ENCODE measurements around the gene FAM174C.

The FAM174C gene
- 19.2 to 25.9 (median 19.5) reads per million in 3 donors for total RNA-seq

DNA sequence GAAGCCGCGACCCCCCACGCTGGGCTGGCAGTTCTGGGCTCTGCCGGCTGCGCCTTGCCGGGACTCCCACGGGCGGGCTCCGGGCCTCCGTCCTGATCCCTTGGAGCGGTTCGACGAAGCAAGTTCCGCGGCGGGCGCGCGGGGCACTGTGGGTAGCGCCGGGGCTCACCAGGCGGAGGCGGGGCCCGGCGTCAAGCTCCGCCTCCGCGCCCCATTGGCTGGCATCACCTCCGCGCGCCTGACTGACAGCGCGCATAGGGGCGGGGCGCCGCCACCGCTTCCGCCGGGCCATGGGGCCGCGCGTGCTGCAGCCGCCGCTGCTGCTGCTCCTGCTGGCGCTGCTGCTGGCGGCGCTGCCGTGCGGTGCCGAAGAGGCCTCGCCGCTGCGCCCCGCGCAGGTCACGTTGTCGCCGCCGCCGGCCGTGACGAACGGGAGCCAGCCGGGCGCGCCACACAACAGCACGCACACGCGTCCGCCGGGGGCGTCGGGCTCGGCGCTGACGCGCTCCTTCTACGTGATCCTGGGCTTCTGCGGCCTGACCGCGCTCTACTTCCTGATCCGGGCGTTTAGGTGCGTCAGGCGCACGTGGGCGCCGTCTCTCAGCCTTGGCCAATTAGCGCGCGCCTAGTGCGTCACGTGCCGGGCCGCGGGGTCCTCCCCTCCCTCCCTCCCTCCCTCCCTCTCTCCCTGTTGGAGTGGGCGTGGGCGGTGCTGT is at the start of gene FAM174C:
Gene FAM174C (plus strand): TSS at position 271 of the 716 bp plus-strand sequence. CDS start 20 bp downstream, at position 291.
- peaks cover 50% of the 10 kb centered on the region for H3K4me1 ChIP-seq (ENCODE audit: control insufficient read depth, insufficient read depth, low read length, poor library complexity, severe bottlenecking)
- no peaks in the 10 kb centered on the region for H3K9me3 ChIP-seq (ENCODE audit: control insufficient read depth, low read length)
- H3K27ac ChIP-seq (ENCODE audit: insufficient read depth, low read length, poor library complexity, severe bottlenecking): peak within 1 kb of the TSS; percentile 86
- peaks cover 69% of the 10 kb centered on the region for H3K36me3 ChIP-seq (ENCODE audit: control insufficient read depth, insufficient read depth, low read length)
- peak; percentile 95 to 97 (median 96) for DNase-seq
- H3K27me3 ChIP-seq (replicated peaks; ENCODE audit: control insufficient read depth, insufficient read depth, low read length, poor library complexity, severe bottlenecking): no peaks in the 10 kb centered on the region
- H3K4me3 ChIP-seq (ENCODE audit: insufficient read depth, low read depth, low read length, poor library complexity, severe bottlenecking): peak within 1 kb of the TSS; percentile 52

DNA sequence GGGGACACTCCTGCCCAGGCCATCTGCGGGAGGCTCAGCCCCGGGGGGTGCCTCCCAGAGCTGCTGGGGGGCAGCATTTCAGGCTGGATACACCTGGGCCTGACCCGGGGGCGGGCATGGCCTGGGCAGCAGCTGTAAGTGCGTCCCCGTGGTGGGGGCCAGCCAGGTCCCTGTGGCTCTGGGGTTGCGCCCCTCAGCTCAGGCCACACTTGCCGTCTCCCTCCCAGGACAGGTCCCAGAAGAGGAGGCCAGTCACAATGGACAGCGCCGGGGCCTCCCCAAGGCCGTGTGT is 49.2 kb upstream of the FAM174C start:
- H3K27me3 ChIP-seq (replicated peaks; ENCODE audit: control insufficient read depth, insufficient read depth, low read length, poor library complexity, severe bottlenecking): no peaks in the 10 kb centered on the region
- H3K9me3 ChIP-seq (ENCODE audit: control insufficient read depth, low read length): no peaks in the 10 kb centered on the region
- peaks cover 46% of the 10 kb centered on the region for H3K36me3 ChIP-seq (ENCODE audit: control insufficient read depth, insufficient read depth, low read length)
- DNase-seq: no peak
- H3K4me1 ChIP-seq (ENCODE audit: control insufficient read depth, insufficient read depth, low read length, poor library complexity, severe bottlenecking): no peaks in the 10 kb centered on the region
- no peak overlapping the region for H3K4me3 ChIP-seq (ENCODE audit: insufficient read depth, low read depth, low read length, poor library complexity, severe bottlenecking)
- H3K27ac ChIP-seq (ENCODE audit: insufficient read depth, low read length, poor library complexity, severe bottlenecking): no peak overlapping the region

DNA sequence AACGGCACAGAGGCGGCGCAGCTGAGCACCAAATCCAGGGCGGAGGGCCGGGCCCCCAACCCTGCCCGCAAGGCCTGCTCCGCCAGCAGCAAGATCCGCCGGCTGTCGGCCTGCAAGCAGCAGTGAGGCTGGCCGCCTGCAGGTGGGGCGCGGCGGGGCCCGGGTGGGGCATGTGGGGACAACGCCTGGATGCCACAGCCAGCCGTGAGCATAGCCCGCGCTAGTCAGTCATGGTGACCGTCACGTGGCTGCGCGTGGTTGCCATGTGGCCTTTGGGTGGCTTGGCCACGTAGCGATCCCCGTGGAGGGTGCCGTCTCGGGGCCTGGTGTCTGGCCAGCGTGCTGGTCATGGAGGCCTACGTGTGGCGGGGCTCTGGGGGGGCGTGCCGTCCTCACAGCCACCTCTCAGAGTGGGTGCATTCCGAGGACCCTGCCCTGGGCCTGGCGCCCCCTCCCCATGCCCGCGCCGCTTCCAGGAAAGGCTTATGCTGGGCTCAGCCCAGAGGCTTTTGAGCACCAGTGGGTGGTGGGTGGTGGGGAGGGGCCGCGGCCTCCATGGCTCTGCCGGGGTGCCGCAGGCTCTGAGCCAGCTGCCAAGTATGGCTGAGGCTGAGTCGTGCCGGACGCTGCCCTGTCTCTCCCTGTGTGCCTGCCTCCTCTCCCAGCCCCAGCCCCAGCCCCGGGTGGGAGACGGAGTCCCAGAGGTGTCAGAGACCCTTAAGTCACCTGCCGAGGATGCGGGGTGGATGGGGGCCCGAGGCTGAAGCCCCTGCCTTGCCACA is 48.6 kb upstream of the FAM174C start:
- Histone ChIP-seq H3K4me3 (ENCODE audit: insufficient read depth, low read depth, low read length, poor library complexity, severe bottlenecking) (no peak overlapping the region), H3K36me3 (ENCODE audit: control insufficient read depth, insufficient read depth, low read length) (peaks cover 41% of the 10 kb centered on the region), H3K27ac (ENCODE audit: insufficient read depth, low read length, poor library complexity, severe bottlenecking) (no peak overlapping the region), H3K4me1 (ENCODE audit: control insufficient read depth, insufficient read depth, low read length, poor library complexity, severe bottlenecking) (no peaks in the 10 kb centered on the region), H3K9me3 (ENCODE audit: control insufficient read depth, low read length) (no peaks in the 10 kb centered on the region), H3K27me3 (replicated peaks; ENCODE audit: control insufficient read depth, insufficient read depth, low read length, poor library complexity, severe bottlenecking) (no peaks in the 10 kb centered on the region)
- DNase-seq: no peak

DNA sequence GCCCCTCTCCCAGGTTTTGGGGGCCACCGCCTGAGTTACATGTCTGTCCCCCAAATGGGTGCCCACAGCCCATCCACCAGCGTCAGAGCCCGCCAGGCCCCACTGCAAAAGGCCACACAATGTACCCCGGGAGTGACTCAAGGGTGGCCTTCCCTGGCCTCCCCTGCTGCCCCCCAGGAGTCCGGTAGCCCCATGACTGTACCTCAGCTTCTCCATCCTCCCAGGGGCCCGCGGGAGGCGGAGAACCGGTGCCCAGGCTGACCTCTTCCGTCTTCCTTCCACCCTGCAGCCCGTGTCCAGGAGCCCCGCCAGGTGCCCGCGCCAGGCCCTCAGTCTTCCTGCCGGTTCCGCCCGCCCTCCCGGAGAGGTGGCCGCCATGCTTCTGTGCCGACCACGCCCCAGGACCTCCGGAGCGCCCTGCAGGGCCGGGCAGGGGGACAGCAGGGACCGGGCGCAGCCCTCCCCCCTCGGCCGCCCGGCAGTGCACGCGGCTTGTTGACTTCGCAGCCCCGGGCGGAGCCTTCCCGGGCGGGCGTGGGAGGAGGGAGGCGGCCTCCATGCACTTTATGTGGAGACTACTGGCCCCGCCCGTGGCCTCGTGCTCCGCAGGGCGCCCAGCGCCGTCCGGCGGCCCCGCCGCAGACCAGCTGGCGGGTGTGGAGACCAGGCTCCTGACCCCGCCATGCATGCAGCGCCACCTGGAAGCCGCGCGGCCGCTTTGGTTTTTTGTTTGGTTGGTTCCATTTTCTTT is 47.9 kb upstream of the FAM174C start:
- H3K36me3 ChIP-seq (ENCODE audit: control insufficient read depth, insufficient read depth, low read length): peaks cover 35% of the 10 kb centered on the region

DNA sequence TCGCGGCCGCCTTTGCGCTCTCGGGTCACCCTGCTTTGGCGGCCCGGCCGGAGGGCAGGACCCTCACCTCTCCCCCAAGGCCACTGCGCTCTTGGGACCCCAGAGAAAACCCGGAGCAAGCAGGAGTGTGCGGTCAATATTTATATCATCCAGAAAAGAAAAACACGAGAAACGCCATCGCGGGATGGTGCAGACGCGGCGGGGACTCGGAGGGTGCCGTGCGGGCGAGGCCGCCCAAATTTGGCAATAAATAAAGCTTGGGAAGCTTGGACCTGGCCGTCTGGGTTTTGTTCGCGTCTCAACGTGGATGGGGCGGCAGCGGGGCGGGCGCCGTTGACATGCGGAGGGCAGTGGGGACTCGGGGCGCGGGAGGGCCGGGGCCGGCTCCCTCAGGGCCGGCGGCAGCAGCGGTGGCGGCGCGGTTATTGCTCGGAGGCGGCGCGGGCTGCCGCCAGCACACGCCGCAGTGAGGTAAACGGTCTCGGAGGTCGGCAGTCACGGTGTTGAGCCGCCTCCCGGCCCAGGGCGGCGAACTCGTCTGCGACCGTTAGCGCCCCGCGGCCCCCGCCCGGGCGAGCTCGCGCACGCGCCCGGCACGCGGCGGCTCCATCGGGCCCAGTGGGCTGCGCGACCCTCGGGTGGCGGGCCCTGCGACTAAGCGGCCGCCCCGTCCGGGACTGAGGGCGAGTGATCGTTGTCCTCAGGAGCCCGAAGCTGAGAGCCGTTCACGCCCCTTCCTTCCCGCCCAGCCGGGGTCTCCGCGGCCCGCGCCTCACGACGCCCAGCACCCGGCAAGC is 47.0 kb upstream of the FAM174C start:
- Histone ChIP-seq H3K36me3 (ENCODE audit: control insufficient read depth, insufficient read depth, low read length) (peaks cover 26% of the 10 kb centered on the region), H3K4me1 (ENCODE audit: control insufficient read depth, insufficient read depth, low read length, poor library complexity, severe bottlenecking) (no peaks in the 10 kb centered on the region)

More for the DNA sequence above, 47.9 kb upstream of the FAM174C start:
- no peaks in the 10 kb centered on the region for H3K4me1 ChIP-seq (ENCODE audit: control insufficient read depth, insufficient read depth, low read length, poor library complexity, severe bottlenecking)
- no peaks in the 10 kb centered on the region for H3K27me3 ChIP-seq (replicated peaks; ENCODE audit: control insufficient read depth, insufficient read depth, low read length, poor library complexity, severe bottlenecking)
- DNase-seq: no peak
- H3K27ac ChIP-seq (ENCODE audit: insufficient read depth, low read length, poor library complexity, severe bottlenecking): no peak overlapping the region
- no peak overlapping the region for H3K4me3 ChIP-seq (ENCODE audit: insufficient read depth, low read depth, low read length, poor library complexity, severe bottlenecking)
- no peaks in the 10 kb centered on the region for H3K9me3 ChIP-seq (ENCODE audit: control insufficient read depth, low read length)

DNA sequence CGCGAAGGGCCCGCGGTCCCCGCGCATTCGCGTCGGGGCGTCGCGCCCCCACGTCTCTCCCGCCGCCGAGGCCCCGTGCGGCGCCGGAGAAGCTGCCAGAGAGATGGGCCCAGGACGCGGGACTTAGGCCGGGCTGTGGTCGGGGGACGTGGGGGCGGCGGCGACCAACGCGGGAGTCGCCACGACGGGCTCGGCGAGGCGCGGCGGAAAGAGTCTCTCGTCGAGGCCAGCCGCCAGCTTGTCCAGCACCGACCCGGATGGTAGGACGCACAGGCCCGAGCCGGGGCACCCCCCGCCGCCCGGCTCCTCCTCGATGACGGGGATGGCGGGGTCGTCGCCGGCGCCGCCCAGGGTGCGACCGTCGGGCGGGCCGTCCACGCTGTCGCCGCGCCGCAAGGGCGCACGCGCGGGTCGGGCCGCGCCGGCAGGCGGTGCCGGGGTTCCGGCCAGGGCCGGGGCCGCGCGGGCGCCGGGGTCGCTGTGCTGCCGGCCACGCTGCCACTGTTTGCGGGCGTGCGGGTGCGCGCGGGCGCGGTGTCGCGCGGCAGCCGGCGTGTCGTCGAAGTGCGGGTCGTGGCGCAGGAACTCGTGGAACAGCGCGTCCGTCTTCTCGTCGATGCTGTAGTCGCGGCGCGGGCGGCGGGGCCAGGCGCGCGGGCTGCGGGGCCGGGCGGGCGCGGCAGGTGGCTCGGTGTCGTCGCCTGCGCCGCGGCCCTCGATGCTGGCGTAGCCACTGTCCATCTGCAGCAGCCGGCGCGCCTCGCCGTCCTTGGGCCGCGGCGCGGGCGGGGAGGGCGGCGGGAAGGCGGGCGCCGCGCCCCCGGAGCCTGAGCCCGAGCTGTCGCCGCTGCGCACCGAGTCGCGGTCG is 46.0 kb upstream of the FAM174C start:
- Histone ChIP-seq H3K4me3 (ENCODE audit: insufficient read depth, low read depth, low read length, poor library complexity, severe bottlenecking) (no peak overlapping the region), H3K27me3 (replicated peaks; ENCODE audit: control insufficient read depth, insufficient read depth, low read length, poor library complexity, severe bottlenecking) (no peaks in the 10 kb centered on the region), H3K4me1 (ENCODE audit: control insufficient read depth, insufficient read depth, low read length, poor library complexity, severe bottlenecking) (no peaks in the 10 kb centered on the region), H3K36me3 (ENCODE audit: control insufficient read depth, insufficient read depth, low read length) (peaks cover 17% of the 10 kb centered on the region), H3K9me3 (ENCODE audit: control insufficient read depth, low read length) (no peaks in the 10 kb centered on the region), H3K27ac (ENCODE audit: insufficient read depth, low read length, poor library complexity, severe bottlenecking) (no peak overlapping the region)
- DNase-seq: no peak

More for the DNA sequence above, 47.0 kb upstream of the FAM174C start:
- no peaks in the 10 kb centered on the region for H3K27me3 ChIP-seq (replicated peaks; ENCODE audit: control insufficient read depth, insufficient read depth, low read length, poor library complexity, severe bottlenecking)
- H3K27ac ChIP-seq (ENCODE audit: insufficient read depth, low read length, poor library complexity, severe bottlenecking): no peak overlapping the region
- H3K9me3 ChIP-seq (ENCODE audit: control insufficient read depth, low read length): no peaks in the 10 kb centered on the region
- H3K4me3 ChIP-seq (ENCODE audit: insufficient read depth, low read depth, low read length, poor library complexity, severe bottlenecking): no peak overlapping the region
- DNase-seq: no peak

DNA sequence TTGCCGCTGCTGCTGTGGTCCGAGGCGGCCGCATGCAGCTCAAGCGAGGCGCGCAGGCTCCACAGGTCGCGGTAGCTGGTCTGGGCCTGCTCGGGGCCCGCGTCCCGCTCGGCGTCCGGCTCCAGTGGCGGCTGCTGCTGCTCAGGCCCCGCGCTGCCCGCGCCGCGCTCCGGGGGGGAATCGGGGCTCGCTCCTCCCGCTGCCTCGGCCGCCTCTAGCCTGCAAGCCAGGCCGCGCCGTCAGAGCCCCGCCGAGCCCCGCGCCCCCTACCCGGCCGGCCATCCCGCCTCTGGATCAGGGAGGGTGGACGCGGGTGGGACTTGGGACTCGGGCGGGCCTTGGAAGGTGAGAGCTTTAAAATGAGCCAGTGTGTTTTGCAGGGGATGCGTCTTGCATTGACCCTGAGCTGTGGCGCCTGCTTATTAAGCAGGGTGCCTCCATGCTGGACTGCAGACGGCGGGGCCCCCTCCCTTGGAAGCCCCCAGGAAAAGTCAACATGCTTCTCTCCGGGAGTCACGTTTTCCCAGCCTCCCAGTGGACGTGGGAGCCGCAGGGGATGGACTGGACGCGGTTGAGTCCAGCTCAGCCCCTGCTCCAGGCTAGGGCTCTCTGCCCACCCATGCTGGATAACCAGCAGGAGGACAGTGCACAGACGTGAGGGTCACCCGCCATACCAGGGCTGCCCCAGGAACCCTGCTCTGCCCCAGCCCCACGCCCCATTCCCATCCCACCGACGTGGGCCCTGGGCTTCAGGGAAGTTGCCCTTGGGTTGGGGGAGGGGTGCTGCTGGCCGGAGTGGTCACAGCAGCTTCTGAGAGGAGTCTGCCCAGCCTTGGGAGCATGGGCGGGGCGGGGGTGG is 45.2 kb upstream of the FAM174C start:
- H3K27ac ChIP-seq (ENCODE audit: insufficient read depth, low read length, poor library complexity, severe bottlenecking): no peak overlapping the region
- DNase-seq: no peak
- H3K9me3 ChIP-seq (ENCODE audit: control insufficient read depth, low read length): no peaks in the 10 kb centered on the region
- peaks cover 15% of the 10 kb centered on the region for H3K36me3 ChIP-seq (ENCODE audit: control insufficient read depth, insufficient read depth, low read length)
- no peaks in the 10 kb centered on the region for H3K27me3 ChIP-seq (replicated peaks; ENCODE audit: control insufficient read depth, insufficient read depth, low read length, poor library complexity, severe bottlenecking)
- no peak overlapping the region for H3K4me3 ChIP-seq (ENCODE audit: insufficient read depth, low read depth, low read length, poor library complexity, severe bottlenecking)
- no peaks in the 10 kb centered on the region for H3K4me1 ChIP-seq (ENCODE audit: control insufficient read depth, insufficient read depth, low read length, poor library complexity, severe bottlenecking)

DNA sequence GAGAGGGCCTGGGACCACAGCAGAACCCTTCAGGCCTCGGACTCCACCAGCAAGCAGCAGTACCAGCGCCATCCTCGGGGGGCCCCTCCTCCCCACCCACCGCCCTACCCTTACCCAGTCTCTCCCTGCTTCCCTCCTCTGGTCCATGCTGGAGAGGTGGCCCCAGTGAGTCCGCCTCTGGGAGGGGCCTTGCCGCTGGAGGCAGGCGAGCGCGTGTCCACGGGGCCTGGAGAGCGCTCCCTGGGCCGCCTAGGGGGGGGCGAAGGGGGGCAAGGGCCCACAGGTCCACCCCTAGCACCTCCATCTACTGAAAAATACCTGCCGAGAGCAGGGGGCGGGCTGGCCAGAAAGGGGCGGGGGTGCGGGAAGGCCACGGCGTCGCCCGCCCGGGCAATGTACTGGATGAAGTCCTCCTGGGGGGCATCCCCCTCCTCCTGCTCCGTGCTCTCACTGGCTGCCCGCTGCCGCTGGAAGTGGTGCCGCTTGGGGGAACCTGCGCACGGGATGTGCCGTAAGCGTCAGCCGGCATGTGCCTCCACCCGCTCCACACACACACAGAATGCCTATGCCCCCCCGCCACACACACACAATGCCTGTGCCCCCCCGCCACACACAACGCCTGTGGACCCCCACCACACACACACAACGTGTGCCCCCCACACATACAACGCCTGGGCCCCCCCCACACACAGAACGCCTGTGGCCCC is 44.4 kb upstream of the FAM174C start:
- Histone ChIP-seq H3K4me3 (ENCODE audit: insufficient read depth, low read depth, low read length, poor library complexity, severe bottlenecking) (no peak overlapping the region), H3K27me3 (replicated peaks; ENCODE audit: control insufficient read depth, insufficient read depth, low read length, poor library complexity, severe bottlenecking) (no peaks in the 10 kb centered on the region), H3K4me1 (ENCODE audit: control insufficient read depth, insufficient read depth, low read length, poor library complexity, severe bottlenecking) (no peaks in the 10 kb centered on the region), H3K27ac (ENCODE audit: insufficient read depth, low read length, poor library complexity, severe bottlenecking) (no peak overlapping the region), H3K9me3 (ENCODE audit: control insufficient read depth, low read length) (no peaks in the 10 kb centered on the region), H3K36me3 (ENCODE audit: control insufficient read depth, insufficient read depth, low read length) (peaks cover 15% of the 10 kb centered on the region)
- no peak for DNase-seq

All from effector memory CD4-positive, alpha-beta T cell (primary cell).